Measurements from ENCODE around the gene PPP1R14D. TPM values are rescaled to one million over a fixed set of nuclear protein-coding genes. Genes with fewer than 3 reads are reported as not detected.
A peak's percentile ranks its signal among the peaks of the same experiment; 100 is the strongest.

The PPP1R14D gene
- total RNA-seq, 2 experiments from 2014 or later: not detected

- Mint-ChIP-seq H3K27ac (no peak overlapping the region), H3K4me3 (no peak overlapping the region), H3K4me1 (ENCODE audit: low read depth) (peaks cover 14% of the 10 kb centered on the region), H3K36me3 (ENCODE audit: low read depth) (no peaks in the 10 kb centered on the region), H3K27me3 (no peaks in the 10 kb centered on the region), H3K9me3 (no peaks in the 10 kb centered on the region)
- ATAC-seq (ENCODE audit: poor library complexity) (peak; percentile 79), DNase-seq (peak; percentile 71 to 90 (median 80))
- Histone ChIP-seq H3K27me3 (ENCODE audit: control insufficient read depth in 1 of 2, insufficient read depth in 2 of 2, low read length in 2 of 2) (no peaks in the 10 kb centered on the region), H3K9me3 (ENCODE audit: control insufficient read depth in 1 of 2, insufficient read depth in 1 of 2, low read length in 2 of 2) (no peaks in the 10 kb centered on the region), H3K27ac (ENCODE audit: low read depth in 1 of 2, low read length in 2 of 2) (no peak overlapping the region), H3K4me1 (ENCODE audit: insufficient read depth, low read length) (peaks cover 18% of the 10 kb centered on the region), H3K36me3 (ENCODE audit: insufficient read depth, low read length) (peaks cover 2% of the 10 kb centered on the region), H3K4me3 (ENCODE audit: low read length) (no peak overlapping the region)
- POLR2A ChIA-PET: interaction anchor here (0.7 to 3.3 kb wide), 5 partner anchors 14 to 44 kb away, joined by 4 to 55 read pairs (median 6); partner anchors contain the start of genes SPINT1 and VPS18
- TF ChIP-seq, protein P1, sequence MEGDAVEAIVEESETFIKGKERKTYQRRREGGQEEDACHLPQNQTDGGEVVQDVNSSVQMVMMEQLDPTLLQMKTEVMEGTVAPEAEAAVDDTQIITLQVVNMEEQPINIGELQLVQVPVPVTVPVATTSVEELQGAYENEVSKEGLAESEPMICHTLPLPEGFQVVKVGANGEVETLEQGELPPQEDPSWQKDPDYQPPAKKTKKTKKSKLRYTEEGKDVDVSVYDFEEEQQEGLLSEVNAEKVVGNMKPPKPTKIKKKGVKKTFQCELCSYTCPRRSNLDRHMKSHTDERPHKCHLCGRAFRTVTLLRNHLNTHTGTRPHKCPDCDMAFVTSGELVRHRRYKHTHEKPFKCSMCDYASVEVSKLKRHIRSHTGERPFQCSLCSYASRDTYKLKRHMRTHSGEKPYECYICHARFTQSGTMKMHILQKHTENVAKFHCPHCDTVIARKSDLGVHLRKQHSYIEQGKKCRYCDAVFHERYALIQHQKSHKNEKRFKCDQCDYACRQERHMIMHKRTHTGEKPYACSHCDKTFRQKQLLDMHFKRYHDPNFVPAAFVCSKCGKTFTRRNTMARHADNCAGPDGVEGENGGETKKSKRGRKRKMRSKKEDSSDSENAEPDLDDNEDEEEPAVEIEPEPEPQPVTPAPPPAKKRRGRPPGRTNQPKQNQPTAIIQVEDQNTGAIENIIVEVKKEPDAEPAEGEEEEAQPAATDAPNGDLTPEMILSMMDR (IDR thresholded peaks at IDR 0.05): peak; percentile 83
- CTCF ChIA-PET: interaction anchor here (0.7 to 6.1 kb wide), 21 partner anchors 9 to 326 kb away, joined by 3 to 135 read pairs (median 5); partner anchors contain the start of genes CHAC1, DNAJC17, RHOV and VPS18
- intact Hi-C loops (cut with DNase I, micrococcal nuclease): loop anchor here in 1 of 2 experiments (1.0 to 2.0 kb wide), 2 partner anchors 35 to 325 kb away; partner anchors contain the start of gene VPS18
Measured at GRCh38 chr15:40859206-40859851, 30.8 kb upstream of the PPP1R14D start.

GRCh38 chr15:40858706-40859105 lies 30.2 kb upstream of the PPP1R14D start:
- H3K9me3 Mint-ChIP-seq: no peaks in the 10 kb centered on the region
- Histone ChIP-seq H3K4me1 (ENCODE audit: insufficient read depth, low read length) (peaks cover 18% of the 10 kb centered on the region), H3K27ac (ENCODE audit: low read depth in 1 of 2, low read length in 2 of 2) (no peak overlapping the region), H3K27me3 (ENCODE audit: control insufficient read depth in 1 of 2, insufficient read depth in 2 of 2, low read length in 2 of 2) (no peaks in the 10 kb centered on the region), H3K9me3 (ENCODE audit: control insufficient read depth in 1 of 2, insufficient read depth in 1 of 2, low read length in 2 of 2) (no peaks in the 10 kb centered on the region), H3K4me3 (ENCODE audit: low read length) (no peak overlapping the region), H3K36me3 (ENCODE audit: insufficient read depth, low read length) (peaks cover 2% of the 10 kb centered on the region)
- ChIA-PET CTCF (interaction anchor here (0.7 to 6.1 kb wide), 21 partner anchors 8 to 327 kb away, joined by 3 to 135 read pairs (median 5); partner anchors contain the start of genes CHAC1, DNAJC17, RHOV and VPS18), POLR2A (interaction anchor here (0.7 to 3.3 kb wide), 5 partner anchors 15 to 45 kb away, joined by 4 to 55 read pairs (median 6); partner anchors contain the start of genes SPINT1 and VPS18)
- H3K27me3 Mint-ChIP-seq: no peaks in the 10 kb centered on the region
- no peaks in the 10 kb centered on the region for H3K36me3 Mint-ChIP-seq (ENCODE audit: low read depth)
- no peak overlapping the region for H3K27ac Mint-ChIP-seq
- ATAC-seq (ENCODE audit: poor library complexity) (no peak), DNase-seq (no peak)
- intact Hi-C loops (cut with DNase I, micrococcal nuclease): loop anchor here in 1 of 2 experiments (1.0 to 2.0 kb wide), 2 partner anchors 36 to 326 kb away; partner anchors contain the start of gene VPS18
- peaks cover 14% of the 10 kb centered on the region for H3K4me1 Mint-ChIP-seq (ENCODE audit: low read depth)
- TF ChIP-seq, protein P1 (IDR thresholded peaks at IDR 0.05): no peak
- no peak overlapping the region for H3K4me3 Mint-ChIP-seq

- no peak overlapping the region for H3K4me3 Mint-ChIP-seq
- H3K4me3 ChIP-seq (ENCODE audit: low read length): no peak overlapping the region
- CTCF ChIA-PET: interaction anchor here (0.6 to 6.1 kb wide), 15 partner anchors 7 to 328 kb away, joined by 3 to 135 read pairs (median 7); partner anchors contain the start of genes RHOV and VPS18
- TF ChIP-seq, protein P1 (IDR thresholded peaks at IDR 0.05): peak; percentile 85
- H3K36me3 Mint-ChIP-seq (ENCODE audit: low read depth): no peaks in the 10 kb centered on the region
- no peak overlapping the region for H3K27ac Mint-ChIP-seq
- H3K9me3 Mint-ChIP-seq: no peaks in the 10 kb centered on the region
- POLR2A ChIA-PET: interaction anchor here (1.4 to 3.3 kb wide), 4 partner anchors 14 to 46 kb away, joined by 5 to 55 read pairs (median 8); partner anchors contain the start of genes SPINT1 and VPS18
- DNase-seq: peak; percentile 63 to 87 (median 77)
- peaks cover 0 to 3% of the 10 kb centered on the region in 2 experiments for H3K9me3 ChIP-seq (ENCODE audit: control insufficient read depth in 1 of 2, insufficient read depth in 1 of 2, low read length in 2 of 2)
- peaks cover 18% of the 10 kb centered on the region for H3K4me1 ChIP-seq (ENCODE audit: insufficient read depth, low read length)
- no peaks in the 10 kb centered on the region for H3K27me3 Mint-ChIP-seq
- peaks cover 2% of the 10 kb centered on the region for H3K36me3 ChIP-seq (ENCODE audit: insufficient read depth, low read length)
- ATAC-seq (ENCODE audit: poor library complexity): peak; percentile 96
- intact Hi-C loops (cut with DNase I, micrococcal nuclease): loop anchor here (1.0 to 2.0 kb wide), 4 partner anchors 37 to 328 kb away; partner anchors contain the start of gene VPS18 (in 1 of the 2)
- peaks cover 14% of the 10 kb centered on the region for H3K4me1 Mint-ChIP-seq (ENCODE audit: low read depth)
- no peaks in the 10 kb centered on the region for H3K27me3 ChIP-seq (ENCODE audit: control insufficient read depth in 1 of 2, insufficient read depth in 2 of 2, low read length in 2 of 2)
- no peak overlapping the region for H3K27ac ChIP-seq (ENCODE audit: low read depth in 1 of 2, low read length in 2 of 2)
Measured at GRCh38 chr15:40857601-40858341, 29.3 kb upstream of the PPP1R14D start.

All from CD4-positive, alpha-beta T cell (primary cell).